ENCODE measurements around the gene GALNT13. TPM values are rescaled to one million over a fixed set of nuclear protein-coding genes. Genes with fewer than 3 reads are reported as not detected.

GALNT13 gene
- total RNA-seq, 1 donor from 2014 or later, result 0.19 TPM

DNA sequence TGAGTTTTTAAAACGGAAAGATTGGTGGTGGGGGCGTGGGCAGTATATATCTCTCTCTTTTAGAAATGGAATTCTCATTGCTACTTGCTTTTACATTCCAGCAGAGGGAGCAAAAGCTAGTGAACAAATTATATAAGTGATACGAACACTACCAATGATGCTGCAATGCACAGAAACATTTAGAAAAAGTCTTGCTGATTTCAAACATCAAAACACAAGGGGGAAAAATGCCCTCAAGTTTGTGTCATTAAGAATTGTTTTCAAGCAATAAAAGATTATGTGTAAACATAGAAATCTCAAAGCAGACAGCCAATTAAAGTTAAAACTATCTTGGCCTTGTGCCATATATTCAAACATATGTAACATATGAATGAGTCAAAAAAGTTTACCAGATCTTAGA is 530.5 kb downstream of the GALNT13 start:
- Histone ChIP-seq H3K27ac (replicated peaks) (no peak overlapping the region), H3K9me3 (replicated peaks) (no peaks in the 10 kb centered on the region), H3K27me3 (ENCODE audit: low read depth) (no peaks in the 10 kb centered on the region), H3K36me3 (no peaks in the 10 kb centered on the region), H3K4me1 (no peaks in the 10 kb centered on the region), H3K4me3 (no peak overlapping the region)
- TF ChIP-seq CTCF (IDR thresholded peaks at IDR 0.05; ENCODE audit: borderline replicate concordance), result peak; percentile 49
- DNase-seq, result no peak
- intact Hi-C loops (cut with micrococcal nuclease), result no loop called here

DNA sequence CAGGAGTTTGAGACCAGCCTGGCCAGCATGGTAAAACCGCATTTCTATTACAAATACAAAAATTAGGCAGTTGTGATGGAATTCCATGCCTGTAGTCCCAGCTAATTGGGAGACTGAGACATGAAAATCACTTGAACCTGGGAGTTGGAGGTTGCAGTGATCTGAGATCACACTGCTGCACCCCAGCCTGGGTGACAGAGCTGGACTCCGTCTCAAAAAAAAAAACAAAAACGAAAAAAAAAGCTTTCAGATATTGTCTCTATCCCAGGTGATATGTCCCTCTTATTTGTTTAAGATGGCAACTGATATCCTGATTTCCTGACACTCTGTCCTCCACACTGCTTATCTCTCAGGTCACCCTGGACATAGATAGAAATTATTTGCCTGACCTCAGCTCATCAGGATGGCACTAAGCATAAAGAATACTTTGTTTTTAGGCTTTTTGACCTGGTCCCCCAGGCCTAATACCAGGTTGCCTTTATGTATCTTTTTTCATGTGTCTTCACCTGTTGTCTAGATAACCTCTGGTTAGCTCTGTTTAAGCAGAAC is 531.6 kb downstream of the GALNT13 start:
- intact Hi-C loops (cut with micrococcal nuclease), result no loop called here
- no peak for TF ChIP-seq CTCF (IDR thresholded peaks at IDR 0.05; ENCODE audit: borderline replicate concordance)
- Histone ChIP-seq H3K27ac (replicated peaks) (no peak overlapping the region), H3K4me1 (no peaks in the 10 kb centered on the region), H3K4me3 (no peak overlapping the region), H3K27me3 (ENCODE audit: low read depth) (no peaks in the 10 kb centered on the region), H3K36me3 (no peaks in the 10 kb centered on the region), H3K9me3 (replicated peaks) (no peaks in the 10 kb centered on the region)
- no peak for DNase-seq

DNA sequence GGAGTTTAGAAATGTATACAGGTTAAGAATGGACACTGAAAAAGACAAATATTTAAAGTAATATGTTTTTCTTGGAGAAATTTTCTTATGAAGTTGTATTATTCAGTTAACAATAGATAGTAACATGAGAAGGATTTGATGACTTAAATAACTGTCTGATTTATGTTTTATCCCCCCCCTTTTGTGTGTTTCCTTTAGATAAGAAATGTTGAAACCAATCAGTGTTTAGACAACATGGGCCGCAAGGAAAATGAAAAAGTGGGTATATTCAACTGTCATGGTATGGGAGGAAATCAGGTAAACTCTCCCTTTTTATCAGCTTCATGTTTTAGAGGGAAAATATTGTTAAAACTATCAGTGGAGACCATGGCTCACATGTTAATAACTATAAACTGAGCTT is 537.1 kb downstream of the GALNT13 start:
- no peak for DNase-seq
- no peak overlapping the region for H3K27ac ChIP-seq (replicated peaks)
- no peaks in the 10 kb centered on the region for H3K4me1 ChIP-seq
- no peaks in the 10 kb centered on the region for H3K27me3 ChIP-seq (ENCODE audit: low read depth)
- H3K9me3 ChIP-seq (replicated peaks), result no peaks in the 10 kb centered on the region
- TF ChIP-seq CTCF (IDR thresholded peaks at IDR 0.05; ENCODE audit: borderline replicate concordance), result no peak
- intact Hi-C loops (cut with micrococcal nuclease), result no loop called here
- no peaks in the 10 kb centered on the region for H3K36me3 ChIP-seq
- H3K4me3 ChIP-seq, result no peak overlapping the region

DNA sequence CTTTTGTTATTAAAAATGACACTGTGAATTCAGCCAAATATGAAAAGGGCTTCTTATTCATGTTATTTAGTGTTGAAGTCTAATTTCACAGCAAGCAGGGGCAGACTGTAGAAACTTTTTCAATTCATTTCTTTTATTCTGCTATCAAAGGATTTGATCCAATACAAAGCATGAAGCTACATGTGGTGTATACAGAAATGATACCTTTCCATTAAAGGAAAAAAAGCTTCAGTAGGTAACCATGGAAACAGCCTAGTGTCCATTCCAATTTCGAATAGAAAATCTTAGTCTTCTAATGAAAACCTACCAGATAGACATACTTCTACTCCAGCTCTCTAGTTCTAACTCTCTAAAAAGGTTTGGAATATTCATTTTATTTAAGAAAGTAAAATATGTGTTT is 550.5 kb downstream of the GALNT13 start:
- no peaks in the 10 kb centered on the region for H3K36me3 ChIP-seq
- no peaks in the 10 kb centered on the region for H3K27me3 ChIP-seq (ENCODE audit: low read depth)
- intact Hi-C loops (cut with micrococcal nuclease), result no loop called here
- peaks cover 8% of the 10 kb centered on the region for H3K4me1 ChIP-seq
- no peak overlapping the region for H3K4me3 ChIP-seq
- no peak for DNase-seq
- no peak for TF ChIP-seq CTCF (IDR thresholded peaks at IDR 0.05; ENCODE audit: borderline replicate concordance)
- H3K27ac ChIP-seq (replicated peaks), result no peak overlapping the region
- H3K9me3 ChIP-seq (replicated peaks), result no peaks in the 10 kb centered on the region

GRCh38 chr2:154425994-154426393 is 554.3 kb downstream of the GALNT13 start:
- H3K4me1 ChIP-seq, result peaks cover 8% of the 10 kb centered on the region
- no peak overlapping the region for H3K4me3 ChIP-seq
- H3K27me3 ChIP-seq (ENCODE audit: low read depth), result no peaks in the 10 kb centered on the region
- H3K36me3 ChIP-seq, result no peaks in the 10 kb centered on the region
- intact Hi-C loops (cut with micrococcal nuclease), result no loop called here
- no peak for DNase-seq
- no peak overlapping the region for H3K27ac ChIP-seq (replicated peaks)
- no peaks in the 10 kb centered on the region for H3K9me3 ChIP-seq (replicated peaks)
- TF ChIP-seq CTCF (IDR thresholded peaks at IDR 0.05; ENCODE audit: borderline replicate concordance), result no peak
